Endometrial microvascular endothelial cells (primary cell): ENCODE results near the gene PGA4. TPM values are rescaled to one million over a fixed set of nuclear protein-coding genes. Genes with fewer than 3 reads are reported as not detected.

ENCODE experiments used
- in situ Hi-C: cut with HindIII; loops from 2 replicates; pipeline ENCODE4 v1.10.0; 2017; ENCODE audit warnings: low sequenced_read_pairs, low pct_unique_long_range_greater_than_20kb; ENCODE audit errors: inconsistent ontology term
- total RNA-seq: library from RNA; depleted of rRNA; stranded (reverse); fragments of >200 nt; gene quantifications from one replicate; pipeline ENCODE4 v1.2.3, GENCODE V29; 2015; ENCODE audit errors: inconsistent ontology term

The PGA4 gene
- total RNA-seq, 1 donor from 2014 or later, result not detected

GRCh38 chr11:61272731-61273130, 50.6 kb downstream of the PGA4 start:
- in situ Hi-C loops, result no loop called here

GRCh38 chr11:61273178-61274078, 51.3 kb downstream of the PGA4 start:
- in situ Hi-C loops, result no loop called here

GRCh38 chr11:61274084-61274483, 51.9 kb downstream of the PGA4 start:
- in situ Hi-C loops, result no loop called here

DNA sequence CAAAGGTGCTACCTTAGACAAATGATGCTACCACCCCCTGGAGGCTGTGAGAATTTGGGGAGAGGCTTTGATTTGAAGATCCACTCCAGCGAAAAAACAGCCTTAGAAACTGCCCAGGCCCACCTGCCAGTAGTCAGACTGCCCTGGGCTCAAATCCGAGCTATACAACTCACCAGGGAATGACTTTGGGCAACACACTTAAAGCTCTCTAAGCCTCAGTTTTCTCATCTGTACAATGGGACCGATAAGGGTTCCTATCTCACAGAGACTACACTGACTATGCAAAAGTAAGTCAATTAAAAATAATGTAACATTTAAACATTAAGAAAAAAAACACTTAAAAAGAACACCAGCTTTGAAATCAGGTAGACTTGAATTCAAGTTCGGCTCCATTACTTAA, 53.0 kb downstream of the PGA4 start:
- in situ Hi-C loops, result no loop called here

DNA sequence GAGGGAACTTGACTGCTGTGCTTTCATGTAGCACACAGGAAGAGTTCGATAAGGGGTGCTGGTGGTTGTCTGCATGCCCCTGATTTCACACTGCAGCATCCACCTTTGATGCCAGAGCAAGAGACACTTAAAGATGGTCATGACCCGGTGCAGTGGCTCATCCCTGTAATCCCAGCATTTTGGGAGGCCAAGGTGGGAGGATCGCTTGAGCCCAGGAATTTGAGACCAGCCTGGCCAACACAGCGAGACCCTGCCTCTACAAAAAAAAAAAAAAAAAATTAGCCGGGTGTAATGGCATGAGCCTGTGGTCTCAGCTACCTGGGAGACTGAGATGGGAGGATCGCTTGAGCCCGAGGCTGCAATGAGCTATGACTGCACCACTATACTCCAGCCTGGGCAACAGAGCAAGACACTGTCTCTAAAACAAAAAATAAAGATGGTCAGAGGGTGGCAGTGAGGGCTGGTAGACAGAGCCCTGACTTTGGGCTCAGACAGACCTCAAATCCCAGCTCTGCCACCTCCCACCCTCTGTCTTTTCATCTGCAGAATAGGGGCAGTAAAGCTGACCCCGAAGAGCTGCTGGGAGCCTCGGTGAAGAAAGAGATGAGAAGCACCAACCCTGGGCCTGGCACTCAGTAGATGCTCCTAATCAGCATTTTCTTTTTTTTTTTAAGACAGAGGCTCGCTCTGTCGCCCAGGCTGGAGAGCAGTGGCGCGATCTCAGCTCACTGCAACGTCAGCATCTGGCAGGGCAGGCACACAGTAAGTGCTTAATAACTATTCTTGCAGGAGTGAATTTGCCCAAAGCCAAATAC, 55.2 kb downstream of the PGA4 start:
- in situ Hi-C loops, result no loop called here

- in situ Hi-C loops, result no loop called here
Measured at GRCh38 chr11:61278001-61278470, 55.9 kb downstream of the PGA4 start.

DNA sequence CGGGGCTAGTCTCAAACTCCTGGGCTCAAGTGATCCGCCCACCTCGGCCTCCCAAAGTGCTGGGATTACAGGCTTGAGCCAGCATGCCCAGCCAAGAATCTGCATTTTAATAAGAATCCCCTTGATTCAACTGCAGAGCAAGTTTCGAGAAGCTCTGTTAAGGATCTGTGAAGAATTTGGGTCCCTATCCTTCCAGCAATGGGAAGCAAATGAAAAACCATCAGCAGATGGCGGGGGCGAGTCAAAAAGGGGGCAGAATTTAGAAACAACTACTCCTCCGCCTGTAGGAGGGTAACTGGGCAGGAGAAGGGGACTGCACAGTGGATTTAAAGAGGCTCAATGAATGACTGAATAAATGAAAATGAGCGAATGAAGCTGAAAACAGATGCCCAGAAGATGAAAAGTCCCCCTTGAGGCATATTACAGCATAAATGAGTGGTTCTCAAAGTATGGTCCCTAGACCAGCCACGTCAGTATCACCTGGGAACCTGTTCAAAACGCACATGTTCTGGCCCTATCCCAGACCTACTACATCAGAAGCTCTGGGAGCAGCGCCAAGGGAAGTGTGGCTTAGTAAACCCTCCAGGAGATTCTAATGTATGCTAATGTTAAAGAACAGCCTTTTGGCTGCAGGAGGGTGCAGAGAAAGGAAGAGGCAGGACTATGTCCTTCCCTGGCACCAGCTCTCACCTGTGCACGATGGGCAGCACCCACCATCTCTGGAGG, 58.0 kb downstream of the PGA4 start:
- in situ Hi-C loops, result no loop called here

DNA sequence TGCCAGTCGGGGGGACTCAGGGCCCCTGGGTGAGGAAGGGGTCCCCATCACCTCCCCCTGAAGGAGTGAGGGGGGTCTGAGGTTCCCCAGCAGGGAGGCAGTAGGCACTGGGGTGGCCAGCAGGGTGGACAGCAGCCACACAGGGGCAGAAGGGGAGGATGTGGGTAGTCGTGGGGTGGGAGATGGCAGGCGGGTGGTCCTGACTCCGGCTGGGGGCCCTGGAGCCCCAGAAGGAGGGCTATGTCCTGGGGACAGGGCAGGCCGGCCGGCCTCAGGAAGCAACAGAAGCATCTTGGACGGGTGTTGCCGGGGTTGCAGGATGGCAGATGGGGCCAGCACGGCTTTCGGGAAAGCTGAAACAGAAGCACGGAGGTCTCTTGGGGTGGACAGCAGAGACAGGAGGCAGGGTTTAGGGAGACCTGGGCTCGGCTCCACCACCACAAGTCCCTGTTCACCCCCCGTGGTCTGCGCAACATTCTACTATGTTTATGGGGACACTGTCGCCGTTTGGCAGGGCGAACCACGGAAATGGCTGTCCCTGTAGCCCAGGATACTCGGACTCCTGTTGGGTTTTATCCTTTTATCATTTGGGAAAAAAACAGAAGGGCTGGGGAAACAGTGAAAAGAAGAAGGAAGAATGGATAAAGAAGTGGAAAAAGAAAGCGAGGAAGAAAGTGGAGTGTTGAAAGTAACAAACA, 58.9 kb downstream of the PGA4 start:
- in situ Hi-C loops, result no loop called here

Other genes starting within 250 kb of the PGA4 start
- gene CD5, start 119.9 kb upstream of the PGA4 start, total RNA-seq, result not detected
- gene VPS37C, start 60.9 kb upstream of the PGA4 start, total RNA-seq, result 20.4 TPM
- gene PGA3, start 18.8 kb upstream of the PGA4 start, total RNA-seq, result not detected
- not detected for gene PGA5, start 18.8 kb downstream of the PGA4 start, total RNA-seq
- gene VWCE, start 73.0 kb downstream of the PGA4 start, total RNA-seq, result 6.6 TPM
- gene DDB1, start 110.8 kb downstream of the PGA4 start, total RNA-seq, result 222 TPM
- gene TKFC, start 110.9 kb downstream of the PGA4 start, total RNA-seq, result 30.4 TPM
- gene CYB561A3, start 139.5 kb downstream of the PGA4 start, total RNA-seq, result 79.1 TPM
- 20.2 TPM for gene TMEM138, start 140.0 kb downstream of the PGA4 start, total RNA-seq
- 17.0 TPM for gene TMEM216, start 170.2 kb downstream of the PGA4 start, total RNA-seq
- gene CPSF7, start 207.6 kb downstream of the PGA4 start, total RNA-seq, result 33.3 TPM
- 103 TPM for gene SDHAF2, start 207.8 kb downstream of the PGA4 start, total RNA-seq